Body of pancreas (tissue), 4 donors: ENCODE results near the gene PTPRN2.

ENCODE experiments used
- POLR2A ChIP-seq, 3 donors: fragments of 450-650 bp; IDR thresholded peaks; one replicate each; pipeline ENCODE4 v1.6.1; 2016; ENCODE audit warnings: antibody characterized with exemption in 3 of 3, mild to moderate bottlenecking in 2 of 3
- TF ChIP-seq, protein P1 (sequence below), 7 experiments: fragments of 450-650 bp in 4 of 7; fragments of 200-600 bp in 3 of 7; sonication (generic) in 3 of 7; IDR thresholded peaks; one replicate each; pipeline ENCODE4 v1.5.1; 2016 to 2019; ENCODE audit warnings: antibody characterized with exemption in 7 of 7

DNA sequence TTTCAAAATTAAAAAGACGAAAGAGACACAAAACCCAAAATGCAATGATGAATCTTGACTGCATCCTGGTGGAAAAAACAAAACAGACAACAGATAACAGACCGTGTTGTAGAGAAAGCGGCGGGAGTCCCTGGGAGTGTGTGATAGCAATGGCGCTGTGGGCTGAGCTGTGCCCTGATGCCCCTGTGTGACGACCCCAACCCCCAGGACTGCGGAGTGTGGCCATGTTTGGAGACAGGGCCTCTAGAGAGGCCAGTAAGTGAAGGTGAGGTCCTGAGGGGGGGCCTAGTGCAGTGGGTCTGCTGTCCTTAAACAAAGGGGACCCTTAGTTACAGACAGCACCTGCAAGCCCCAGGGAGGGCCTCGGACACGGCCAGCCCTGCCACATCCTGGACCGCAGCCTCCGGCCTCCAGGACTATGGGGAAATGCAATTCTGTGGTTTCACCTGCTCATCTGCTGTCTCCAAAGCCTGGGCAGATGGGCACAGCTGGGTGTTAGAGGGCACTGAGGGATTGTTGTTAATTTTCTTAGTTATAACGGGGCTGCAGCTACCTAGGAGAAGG, 973.1 kb downstream of the PTPRN2 start:
- TF ChIP-seq, protein P1, sequence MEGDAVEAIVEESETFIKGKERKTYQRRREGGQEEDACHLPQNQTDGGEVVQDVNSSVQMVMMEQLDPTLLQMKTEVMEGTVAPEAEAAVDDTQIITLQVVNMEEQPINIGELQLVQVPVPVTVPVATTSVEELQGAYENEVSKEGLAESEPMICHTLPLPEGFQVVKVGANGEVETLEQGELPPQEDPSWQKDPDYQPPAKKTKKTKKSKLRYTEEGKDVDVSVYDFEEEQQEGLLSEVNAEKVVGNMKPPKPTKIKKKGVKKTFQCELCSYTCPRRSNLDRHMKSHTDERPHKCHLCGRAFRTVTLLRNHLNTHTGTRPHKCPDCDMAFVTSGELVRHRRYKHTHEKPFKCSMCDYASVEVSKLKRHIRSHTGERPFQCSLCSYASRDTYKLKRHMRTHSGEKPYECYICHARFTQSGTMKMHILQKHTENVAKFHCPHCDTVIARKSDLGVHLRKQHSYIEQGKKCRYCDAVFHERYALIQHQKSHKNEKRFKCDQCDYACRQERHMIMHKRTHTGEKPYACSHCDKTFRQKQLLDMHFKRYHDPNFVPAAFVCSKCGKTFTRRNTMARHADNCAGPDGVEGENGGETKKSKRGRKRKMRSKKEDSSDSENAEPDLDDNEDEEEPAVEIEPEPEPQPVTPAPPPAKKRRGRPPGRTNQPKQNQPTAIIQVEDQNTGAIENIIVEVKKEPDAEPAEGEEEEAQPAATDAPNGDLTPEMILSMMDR (IDR thresholded peaks at IDR 0.05), result no peak
- TF ChIP-seq POLR2A (IDR thresholded peaks at IDR 0.05), result no peak
